Stimulated activated CD4-positive, alpha-beta T cell treated with anti-CD3 and anti-CD28 coated beads, TNF-alpha, amount 100 ng/mL, for 48 hours (primary cell): Measurements from ENCODE around the gene HERPUD1.
A peak's percentile ranks its signal among the peaks of the same experiment; 100 is the strongest.
"Not testable (repeated sequence)": the region's sequence is repeated elsewhere in the genome, so short reads cannot be mapped to it uniquely, and the experiment has no call there.

Experiments
- DNase-seq, 3 donors: peaks; one replicate each; pipeline ENCODE4 v3.0.0-alpha.2; 2020; ENCODE audit warnings: low read depth in 3 of 3

HERPUD1 gene

DNA sequence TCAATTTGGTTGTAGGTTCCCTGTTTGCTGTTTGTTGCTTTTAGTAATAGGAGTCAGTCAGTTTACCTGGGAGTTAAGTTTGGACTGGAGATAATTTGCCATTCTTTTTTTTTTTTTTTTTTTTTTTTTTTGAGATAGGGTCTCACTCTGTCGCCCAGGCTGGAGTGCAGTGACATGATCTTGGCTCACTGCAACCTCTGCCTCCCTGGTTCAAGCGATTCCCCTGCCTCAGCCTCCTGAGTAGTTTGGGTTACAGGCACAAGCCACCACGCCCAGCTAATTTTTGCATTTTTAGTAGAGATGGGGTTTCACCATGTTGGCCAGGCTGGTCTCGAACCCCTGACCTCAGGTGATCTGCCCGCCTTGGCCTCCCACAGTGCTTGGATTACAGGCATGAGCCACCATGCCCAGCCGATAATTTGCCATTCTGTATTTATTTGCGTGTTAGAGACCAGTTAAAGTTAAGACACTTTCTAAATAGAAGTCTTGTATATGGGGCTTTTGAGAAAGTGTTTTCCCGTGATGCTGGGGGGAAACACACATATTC, 2.7 kb downstream of the HERPUD1 start:
- DNase-seq: not testable (repeated sequence)

DNA sequence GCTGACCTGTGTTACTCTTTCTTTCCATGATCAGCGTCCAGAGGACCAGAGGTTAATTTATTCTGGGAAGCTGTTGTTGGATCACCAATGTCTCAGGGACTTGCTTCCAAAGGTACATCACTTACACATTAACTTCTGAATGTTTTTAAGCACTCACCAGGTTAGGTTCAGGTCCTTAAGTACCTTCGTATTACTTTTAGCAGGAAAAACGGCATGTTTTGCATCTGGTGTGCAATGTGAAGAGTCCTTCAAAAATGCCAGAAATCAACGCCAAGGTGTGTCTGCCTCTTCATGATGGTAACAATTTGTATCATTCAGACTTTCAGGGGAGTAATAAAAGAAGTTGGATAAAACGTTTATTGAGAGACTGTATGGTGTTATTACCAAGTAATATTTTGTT, 3.3 kb downstream of the HERPUD1 start:
- DNase-seq: no peak

DNA sequence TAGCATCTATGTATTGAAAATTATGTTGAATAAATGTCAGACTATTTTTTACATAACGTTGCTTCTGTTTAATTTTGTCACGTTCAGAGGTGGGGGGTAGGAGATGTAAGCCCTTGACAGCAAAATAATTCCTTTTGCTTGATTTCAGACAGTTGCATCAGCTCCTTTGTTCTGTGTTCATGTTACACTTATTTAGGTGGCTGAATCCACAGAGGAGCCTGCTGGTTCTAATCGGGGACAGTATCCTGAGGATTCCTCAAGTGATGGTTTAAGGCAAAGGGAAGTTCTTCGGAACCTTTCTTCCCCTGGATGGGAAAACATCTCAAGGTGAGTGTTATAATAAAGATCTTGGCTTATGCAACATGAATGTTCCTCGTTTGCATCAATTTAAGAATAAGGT, 4.5 kb downstream of the HERPUD1 start:
- no peak for DNase-seq

GRCh38 chr16:56936950-56937349, 5.0 kb downstream of the HERPUD1 start:
- no peak for DNase-seq

- peak in 1 of 3 donors; percentile 50 for DNase-seq
Observed at GRCh38 chr16:56938664-56939513, 6.9 kb downstream of the HERPUD1 start.

DNA sequence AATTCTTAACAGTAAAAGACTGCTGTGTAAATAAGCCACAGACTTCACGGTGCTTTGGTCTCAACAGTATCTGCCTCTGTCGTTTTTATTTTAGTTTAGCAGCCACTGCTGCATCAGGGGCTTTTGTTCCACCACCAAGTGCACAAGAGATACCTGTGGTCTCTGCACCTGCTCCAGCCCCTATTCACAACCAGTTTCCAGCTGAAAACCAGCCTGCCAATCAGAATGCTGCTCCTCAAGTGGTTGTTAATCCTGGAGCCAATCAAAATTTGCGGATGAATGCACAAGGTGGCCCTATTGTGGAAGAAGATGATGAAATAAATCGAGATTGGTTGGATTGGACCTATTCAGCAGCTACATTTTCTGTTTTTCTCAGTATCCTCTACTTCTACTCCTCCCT, 7.9 kb downstream of the HERPUD1 start:
- no peak for DNase-seq

- DNase-seq: no peak
Observed at GRCh38 chr16:56941092-56941491, 9.2 kb downstream of the HERPUD1 start.

DNA sequence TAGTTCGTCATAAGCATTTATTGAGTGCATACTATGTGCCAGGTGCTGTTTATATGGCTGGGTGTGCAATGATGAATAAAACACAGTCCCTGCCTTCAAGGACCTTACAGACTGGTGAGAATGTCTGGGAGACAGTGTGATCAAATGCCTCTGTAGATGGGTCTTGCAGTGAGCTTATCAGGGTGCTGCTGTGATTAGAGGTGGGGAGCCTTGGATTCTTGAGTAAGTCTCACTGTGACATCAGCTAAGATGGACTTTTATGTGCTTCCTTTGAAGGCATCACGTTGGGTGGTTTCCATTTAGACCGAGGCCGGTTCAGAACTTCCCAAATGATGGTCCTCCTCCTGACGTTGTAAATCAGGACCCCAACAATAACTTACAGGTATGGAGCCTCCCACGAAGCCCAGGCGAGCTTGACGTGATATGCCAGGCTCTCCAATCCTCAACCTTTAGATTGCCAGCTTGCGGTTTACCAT, 10.0 kb downstream of the HERPUD1 start:
- DNase-seq: no peak

DNA sequence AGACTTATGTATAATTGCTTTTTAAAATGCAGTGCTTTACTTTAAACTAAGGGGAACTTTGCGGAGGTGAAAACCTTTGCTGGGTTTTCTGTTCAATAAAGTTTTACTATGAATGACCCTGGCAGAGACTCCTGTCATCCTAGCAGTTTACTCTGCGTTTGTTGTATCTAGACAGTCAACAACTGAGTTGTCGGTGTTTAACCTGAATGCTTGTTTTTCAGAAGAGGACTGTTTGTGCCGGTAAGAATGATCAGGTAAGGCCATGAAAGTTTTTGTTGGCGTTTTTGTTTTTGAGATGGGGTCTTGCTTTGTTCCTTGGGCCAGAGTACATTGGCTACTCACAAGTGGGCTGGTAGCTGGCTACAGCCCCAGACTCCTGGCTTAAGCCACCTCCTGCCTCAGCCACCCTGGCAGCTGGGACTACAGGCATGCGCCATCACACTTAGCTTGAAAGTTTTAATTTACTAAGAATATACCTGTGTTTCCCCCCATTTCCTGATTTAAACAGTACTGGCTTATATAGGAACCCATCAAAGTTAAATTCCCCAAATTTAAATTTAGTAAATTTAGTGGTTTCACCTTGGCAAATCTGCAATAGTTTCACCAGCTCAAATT, 11.9 kb downstream of the HERPUD1 start:
- no peak for DNase-seq

DNA sequence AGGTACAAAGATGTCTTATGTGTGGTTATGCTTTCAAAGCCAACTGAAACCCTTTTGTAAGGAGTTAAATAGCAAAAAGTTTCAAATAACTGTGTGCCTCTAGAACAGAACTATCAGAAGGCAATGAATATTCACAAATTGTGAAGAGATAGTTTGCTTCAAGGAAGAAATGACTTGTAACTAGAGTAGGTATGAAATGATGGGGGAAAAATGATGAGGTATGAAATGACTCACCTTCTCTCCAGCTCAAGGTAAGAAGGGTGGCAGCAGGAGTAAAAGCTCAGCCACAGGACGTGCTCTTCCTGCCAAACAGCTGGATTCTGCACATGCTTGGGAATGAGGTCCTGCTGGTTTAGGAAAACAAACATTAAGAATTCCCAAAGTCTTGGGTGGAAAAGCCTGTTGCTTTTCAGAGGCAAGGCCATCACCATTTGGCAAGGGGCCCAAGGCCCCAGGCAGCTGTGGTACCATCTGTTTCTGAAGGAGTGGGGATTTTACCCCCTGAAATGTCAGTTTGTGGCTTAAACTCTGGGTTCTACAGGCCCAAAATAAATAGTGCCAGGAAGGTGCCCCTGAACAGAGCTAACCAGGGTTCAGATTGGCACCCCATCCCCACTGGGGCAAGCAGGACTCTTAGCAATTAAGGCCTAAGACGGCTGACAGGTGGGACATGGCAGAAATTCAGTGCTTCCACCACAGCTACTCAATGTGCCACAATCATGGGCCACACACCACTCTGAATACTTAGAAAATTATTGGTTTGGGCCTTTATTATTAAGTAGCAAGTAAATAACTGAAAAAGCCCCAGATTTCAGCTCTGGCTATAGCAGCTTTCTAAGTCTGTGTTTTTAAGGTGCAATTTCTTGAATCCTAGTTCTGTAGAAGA, 13.3 kb downstream of the HERPUD1 start:
- no peak for DNase-seq

- DNase-seq: no peak
Observed at GRCh38 chr16:56945847-56946527, 14.0 kb downstream of the HERPUD1 start.

- no peak for DNase-seq
Observed at GRCh38 chr16:56946767-56947603, 15.0 kb downstream of the HERPUD1 start.

DNA sequence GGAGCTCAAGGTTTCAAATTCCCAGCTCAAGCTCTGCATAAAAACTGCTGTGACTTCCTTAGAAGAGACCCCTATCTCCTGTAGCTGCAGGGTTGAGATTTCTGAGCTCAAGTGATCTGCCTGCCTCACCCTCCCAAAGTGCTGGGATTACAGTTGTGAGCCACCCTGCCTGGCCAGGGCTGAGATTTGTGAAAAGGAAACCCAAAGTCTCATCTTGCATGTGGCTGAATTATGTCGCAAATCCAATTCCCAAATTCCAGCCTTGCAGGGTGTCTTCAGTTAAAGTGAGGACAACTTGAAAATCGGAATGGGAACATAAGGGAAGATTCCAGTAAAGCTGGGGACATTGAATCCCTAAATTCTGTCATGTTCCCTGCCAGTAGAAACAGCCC, 15.7 kb downstream of the HERPUD1 start:
- DNase-seq: no peak

DNA sequence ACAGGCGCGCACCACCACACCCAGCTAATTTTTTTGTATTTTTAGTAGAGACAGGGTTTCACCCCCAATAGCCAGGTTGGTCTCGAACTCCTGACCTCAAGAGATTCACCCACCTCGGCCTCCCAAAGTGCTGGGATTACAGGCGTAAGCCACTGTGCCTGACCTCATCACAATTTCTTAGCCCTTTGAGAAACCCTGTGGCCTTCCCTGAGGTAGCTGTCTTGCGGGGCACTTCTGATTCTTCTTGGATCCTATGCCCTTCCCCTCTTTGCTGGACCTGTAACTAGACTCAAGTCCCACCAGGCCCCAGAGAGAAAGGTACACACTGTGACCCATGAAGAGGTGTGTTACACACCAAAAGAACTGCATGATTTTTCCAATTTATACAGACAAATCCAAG, 16.3 kb downstream of the HERPUD1 start:
- no peak for DNase-seq

DNA sequence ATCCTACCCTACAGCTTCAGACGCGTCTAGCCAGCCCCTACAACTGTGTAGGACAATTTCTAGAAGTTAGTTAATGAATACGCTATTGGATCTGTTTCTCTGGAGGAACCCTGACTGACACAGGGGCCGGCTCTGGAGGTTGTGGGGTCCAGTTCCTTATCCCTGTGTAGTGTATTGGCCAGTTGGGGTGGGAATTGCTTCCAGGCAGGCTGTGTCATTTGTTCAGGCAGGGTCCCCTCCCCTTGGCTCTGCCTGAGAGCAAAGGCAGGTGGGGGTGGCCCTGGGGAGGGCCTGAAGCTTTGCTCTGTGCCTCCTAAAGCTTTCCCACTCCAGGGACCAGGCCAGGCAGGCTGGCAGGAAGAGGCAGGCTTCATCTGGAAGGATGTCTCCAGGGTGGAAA, 18.1 kb downstream of the HERPUD1 start:
- no peak for DNase-seq

- DNase-seq: no peak
Observed at GRCh38 chr16:56950455-56950854, 18.5 kb downstream of the HERPUD1 start.

DNA sequence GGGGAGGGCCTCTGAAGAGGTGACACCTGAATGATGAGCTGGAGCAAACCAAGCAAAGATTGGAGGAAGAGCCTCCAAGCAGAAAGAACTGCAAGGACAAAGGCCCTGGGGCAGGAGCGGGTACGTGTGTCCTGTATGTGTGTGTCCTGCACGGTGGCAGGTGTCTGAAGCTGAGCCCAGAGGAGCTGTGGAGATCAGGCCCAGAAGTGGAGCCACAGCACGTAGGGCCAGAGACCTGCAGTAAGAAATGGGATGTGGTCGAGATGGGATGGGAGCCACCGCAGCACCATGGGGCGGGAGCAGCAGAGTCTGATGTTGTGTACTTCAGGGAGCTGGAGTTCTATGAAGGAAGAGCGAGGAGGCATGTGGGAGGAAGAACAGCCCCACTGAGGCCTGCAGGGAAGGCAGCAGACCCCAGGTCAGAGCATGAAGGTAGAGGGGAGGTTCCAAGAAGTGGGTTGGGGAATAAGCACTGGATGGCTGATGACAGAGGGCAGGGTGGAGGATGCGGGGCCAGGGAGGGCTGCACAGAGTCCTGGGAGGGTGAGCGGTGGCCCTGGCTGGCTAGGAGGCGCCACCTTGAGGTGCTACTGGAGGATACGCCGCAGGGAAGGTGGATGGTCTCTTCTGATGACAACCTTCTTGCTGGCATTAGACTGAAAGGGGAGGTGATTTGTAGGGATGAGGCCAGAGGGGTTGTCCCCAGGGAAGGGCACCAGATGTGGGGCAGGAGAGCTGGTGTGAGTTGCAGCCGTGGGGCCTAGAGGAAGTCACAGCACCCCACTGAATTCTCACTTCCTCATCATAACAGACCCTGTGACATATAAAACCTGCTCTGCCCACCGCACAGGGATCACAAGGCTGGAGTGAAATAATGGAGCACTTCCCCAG, 19.2 kb downstream of the HERPUD1 start:
- peak in 2 of 3 donors; percentile 38 to 56 for DNase-seq

- DNase-seq: no peak
Observed at GRCh38 chr16:56953006-56953405, 21.1 kb downstream of the HERPUD1 start.

GRCh38 chr16:56956076-56956475, 24.1 kb downstream of the HERPUD1 start:
- DNase-seq: no peak
